Peyer's patch (tissue), 4 donors: ENCODE results near the gene LRIG3.

ENCODE experiments used
- CTCF ChIP-seq, 6 experiments: fragments of 450-650 bp in 4 of 6; fragments of 200-600 bp in 2 of 6; sonication (generic) in 1 of 6; IDR thresholded peaks; one replicate each; pipeline ENCODE4 v1.5.1; 2017 to 2019; ENCODE audit warnings: antibody characterized with exemption in 6 of 6, mild to moderate bottlenecking in 3 of 6, moderate library complexity in 1 of 6
- POLR2A ChIP-seq, 2 donors: fragments of 450-650 bp; IDR thresholded peaks; one replicate each; pipeline ENCODE4 v1.5.1; 2017; ENCODE audit warnings: antibody characterized with exemption in 2 of 2, mild to moderate bottlenecking in 2 of 2, moderate library complexity in 2 of 2

GRCh38 chr12:58922849-58923248, 2.5 kb upstream of the LRIG3 start:
- TF ChIP-seq POLR2A (IDR thresholded peaks at IDR 0.05) (no peak), CTCF (IDR thresholded peaks at IDR 0.05) (no peak)
